Activated T-cell treated with anti-CD3 and anti-CD28 coated beads for 48 hours (primary cell): Measurements from ENCODE around the gene MPZL3.
"Not testable (repeated sequence)": the region's sequence is repeated elsewhere in the genome, so short reads cannot be mapped to it uniquely, and the experiment has no call there.

Experiments
- DNase-seq: peaks from one replicate; pipeline ENCODE4 v3.0.0-alpha.2; 2020; ENCODE audit warnings: low read depth

MPZL3 gene

DNA sequence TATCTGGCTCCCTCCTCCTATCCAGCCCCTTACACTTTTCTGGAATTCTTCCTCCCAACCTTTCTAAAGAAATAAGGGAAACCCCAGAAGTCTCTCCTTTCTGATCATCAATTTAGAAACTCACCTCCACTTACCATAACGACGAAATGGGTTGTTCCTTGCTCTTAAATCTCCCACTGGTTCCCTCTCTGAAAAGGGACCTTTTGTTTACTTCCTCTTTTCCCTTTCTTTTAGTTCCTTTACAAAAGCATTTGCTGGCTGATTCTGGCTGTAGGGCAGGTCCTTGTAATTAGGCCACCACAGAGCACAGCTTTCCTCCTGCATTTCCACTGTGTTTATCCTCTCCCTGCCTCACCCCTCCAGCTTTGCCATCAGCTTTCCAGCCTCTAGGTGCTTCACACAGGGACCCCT is 39.4 kb downstream of the MPZL3 start:
- no peak for DNase-seq

DNA sequence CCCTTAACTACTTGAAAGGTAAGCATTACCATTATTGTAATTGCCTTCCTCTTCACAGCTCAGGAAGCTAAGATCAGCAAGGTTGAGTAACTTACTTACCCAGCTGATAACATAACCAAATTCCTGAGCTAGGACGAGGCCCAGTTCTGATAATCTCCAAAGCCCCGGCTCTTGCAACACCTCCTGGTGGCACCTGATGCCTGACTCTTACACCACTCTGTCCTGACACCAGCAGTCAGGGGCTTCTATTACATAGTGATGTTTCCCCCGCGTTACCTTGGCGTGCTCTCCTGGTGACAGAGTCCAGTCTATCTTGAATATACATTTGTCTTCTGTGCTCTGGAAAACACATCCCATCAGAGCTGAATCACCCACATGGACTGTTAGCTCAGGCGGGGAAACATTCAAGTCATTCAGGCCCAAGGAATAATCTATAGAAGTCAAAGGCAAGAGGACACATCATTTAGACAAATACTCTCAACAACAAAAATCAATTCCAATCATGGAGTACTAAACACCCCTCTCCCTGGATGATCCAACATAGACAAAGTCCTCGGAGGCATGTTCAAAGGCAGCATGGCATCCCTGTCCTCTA is 39.9 kb downstream of the MPZL3 start:
- DNase-seq: no peak

- DNase-seq: no peak
These were observed 41.2 kb downstream of the MPZL3 start for GRCh38 chr11:118211006-118211405.

- DNase-seq: no peak
These were observed 41.8 kb downstream of the MPZL3 start for GRCh38 chr11:118210323-118210722.

GRCh38 chr11:118209033-118209432 is 43.1 kb downstream of the MPZL3 start:
- DNase-seq: no peak

DNA sequence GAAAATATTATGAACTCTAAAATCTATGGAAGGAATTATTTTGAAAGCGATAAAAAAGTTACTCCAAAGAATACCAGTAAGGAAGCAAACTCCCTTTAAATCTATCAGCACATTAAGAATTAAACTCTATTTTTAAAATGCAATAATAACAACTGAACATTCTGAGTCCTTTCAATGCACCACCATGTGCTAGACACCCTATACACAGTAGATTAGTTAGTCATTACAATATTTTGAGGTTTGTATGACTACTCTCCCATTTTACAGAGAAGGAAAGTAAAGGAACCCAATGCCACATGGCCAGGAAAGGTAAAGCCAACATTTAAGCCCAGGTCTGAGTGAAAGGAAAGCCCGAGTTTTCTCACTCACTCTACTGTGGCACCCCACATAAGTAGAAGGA is 45.1 kb downstream of the MPZL3 start:
- DNase-seq: no peak

GRCh38 chr11:118206391-118207031 is 45.7 kb downstream of the MPZL3 start:
- no peak for DNase-seq

- DNase-seq: no peak
These were observed 46.4 kb downstream of the MPZL3 start for GRCh38 chr11:118205606-118206378.

DNA sequence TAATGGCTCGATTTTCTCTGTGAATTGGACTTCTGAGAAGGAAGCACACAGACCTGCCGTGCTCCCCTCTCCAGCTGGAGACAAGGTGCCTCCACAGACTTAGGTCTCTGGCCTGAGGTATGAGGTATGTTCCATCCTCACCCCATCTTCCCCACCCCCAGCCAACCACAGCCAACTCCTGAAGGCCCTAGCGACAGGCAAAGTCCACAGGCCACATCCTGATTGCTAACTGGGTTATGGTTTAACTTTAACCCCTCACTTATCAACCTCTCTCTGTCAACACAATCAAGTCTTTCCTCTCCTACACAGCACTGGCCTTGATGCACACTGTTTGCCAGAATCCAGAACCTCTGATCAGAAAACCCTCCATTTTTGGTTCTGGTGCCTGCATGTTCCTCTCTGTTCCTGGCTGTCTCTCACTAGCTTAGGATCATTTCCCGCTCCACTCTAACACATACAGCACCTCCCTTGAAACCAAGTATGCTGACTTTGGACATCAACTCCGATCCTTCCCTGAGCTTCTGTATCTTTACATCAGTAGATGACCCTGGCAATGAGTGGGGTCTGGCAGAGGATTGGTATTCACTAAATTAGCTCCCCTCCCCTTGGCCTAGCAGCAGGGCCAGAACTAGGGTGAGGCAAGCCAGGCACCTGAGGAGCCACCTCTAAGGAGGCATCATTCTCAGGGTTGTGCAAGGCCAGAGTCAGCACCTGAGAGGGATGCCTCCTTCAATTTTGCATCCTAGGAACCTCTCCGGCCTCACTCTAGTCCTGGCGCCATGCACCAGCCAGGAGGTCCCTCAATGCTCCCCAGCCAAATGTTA is 49.4 kb downstream of the MPZL3 start:
- DNase-seq: peak; percentile 56

DNA sequence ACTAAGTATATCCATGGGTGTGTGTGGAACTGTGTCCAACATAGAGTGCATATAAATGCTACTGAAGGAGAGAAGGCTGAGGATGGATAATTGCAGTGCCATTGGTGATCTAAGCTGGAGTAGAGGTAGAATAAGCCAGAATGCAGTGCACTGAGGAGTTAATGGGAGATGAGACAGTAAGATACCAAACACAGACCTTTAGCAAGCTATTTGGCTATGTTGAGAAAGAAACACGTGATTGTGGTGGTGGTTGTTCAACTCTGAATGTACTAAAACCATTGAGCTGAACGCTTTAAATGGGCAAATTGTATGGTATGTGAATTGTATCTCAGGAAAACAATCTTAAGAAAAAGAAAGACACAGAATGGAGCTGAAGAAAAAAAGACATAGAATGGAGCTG is 50.2 kb downstream of the MPZL3 start:
- DNase-seq: no peak

- DNase-seq: no peak
These were observed 51.1 kb downstream of the MPZL3 start for GRCh38 chr11:118200901-118201680.

DNA sequence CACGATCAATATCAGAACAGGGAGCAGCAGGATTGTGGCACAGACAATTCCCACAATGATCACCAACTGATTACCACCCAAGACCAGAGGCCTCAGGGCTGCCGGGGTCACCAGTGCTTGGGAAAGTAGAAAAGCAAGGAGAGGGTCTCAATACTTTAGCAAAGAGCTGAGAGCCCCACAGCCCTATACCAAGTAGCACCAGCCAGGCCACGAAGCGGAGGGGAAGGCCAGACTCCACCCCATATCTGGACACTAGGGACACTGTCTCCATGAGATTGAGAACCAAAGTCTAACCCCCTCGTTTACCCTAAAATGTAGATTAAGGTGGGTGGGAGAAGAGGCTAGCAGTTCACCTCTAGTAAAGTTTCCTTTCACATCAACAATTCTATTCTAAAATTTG is 51.7 kb downstream of the MPZL3 start:
- no peak for DNase-seq

GRCh38 chr11:118199135-118199534 is 53.0 kb downstream of the MPZL3 start:
- DNase-seq: no peak

- peak; percentile 82 for DNase-seq
These were observed 53.8 kb downstream of the MPZL3 start for GRCh38 chr11:118198370-118198769.

GRCh38 chr11:118194835-118195627 is 57.1 kb downstream of the MPZL3 start:
- DNase-seq: no peak

DNA sequence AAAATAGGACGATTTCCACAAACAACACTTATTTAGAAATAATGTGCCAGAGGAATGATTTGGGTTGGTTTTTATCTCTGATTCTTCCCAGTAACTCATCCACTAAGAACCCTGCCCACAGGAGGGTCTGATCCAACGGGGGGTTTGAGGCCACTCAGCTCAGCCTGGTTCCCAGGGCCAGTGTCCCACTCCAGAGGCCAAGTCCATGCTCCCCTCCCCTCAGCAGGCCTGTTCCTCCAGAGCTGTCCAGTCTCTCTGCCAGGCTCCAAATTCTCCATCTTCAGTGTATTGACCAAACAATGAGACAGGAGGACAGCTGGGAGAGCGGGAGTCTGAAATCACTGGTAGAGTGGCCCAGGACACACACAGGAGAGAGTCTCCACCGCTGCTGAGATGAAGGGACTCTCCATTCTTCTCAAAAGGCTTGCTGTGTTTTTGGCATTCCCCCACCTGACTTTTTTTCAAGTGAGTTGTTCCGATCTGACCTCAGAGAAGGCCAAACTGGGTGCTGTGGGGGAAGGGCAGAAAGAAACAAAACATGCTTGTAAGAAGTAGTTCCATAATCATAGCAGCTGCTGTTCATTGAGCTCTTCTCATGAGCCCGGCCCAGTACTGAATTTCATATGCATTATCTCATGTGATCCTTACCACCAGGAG is 58.1 kb downstream of the MPZL3 start:
- DNase-seq: no peak

DNA sequence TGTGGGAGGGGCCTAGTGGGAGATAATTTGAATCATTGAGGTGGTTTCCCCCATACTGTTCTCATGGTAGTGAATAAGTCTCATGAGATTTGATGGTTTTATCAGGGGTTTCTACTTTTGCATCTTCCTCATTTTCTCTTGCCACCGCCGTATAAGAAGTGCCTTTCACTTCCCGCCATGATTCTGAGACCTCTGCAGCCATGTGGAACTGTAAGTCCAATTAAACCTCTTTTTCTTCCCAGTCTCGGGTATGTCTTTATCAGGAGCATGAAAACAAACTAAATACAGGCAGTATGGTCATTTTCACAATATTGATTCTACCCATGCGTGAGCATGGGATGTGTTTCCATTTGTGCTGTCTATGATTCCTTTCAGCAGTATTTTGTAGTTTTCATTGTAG is 59.3 kb downstream of the MPZL3 start:
- DNase-seq: not testable (repeated sequence)

DNA sequence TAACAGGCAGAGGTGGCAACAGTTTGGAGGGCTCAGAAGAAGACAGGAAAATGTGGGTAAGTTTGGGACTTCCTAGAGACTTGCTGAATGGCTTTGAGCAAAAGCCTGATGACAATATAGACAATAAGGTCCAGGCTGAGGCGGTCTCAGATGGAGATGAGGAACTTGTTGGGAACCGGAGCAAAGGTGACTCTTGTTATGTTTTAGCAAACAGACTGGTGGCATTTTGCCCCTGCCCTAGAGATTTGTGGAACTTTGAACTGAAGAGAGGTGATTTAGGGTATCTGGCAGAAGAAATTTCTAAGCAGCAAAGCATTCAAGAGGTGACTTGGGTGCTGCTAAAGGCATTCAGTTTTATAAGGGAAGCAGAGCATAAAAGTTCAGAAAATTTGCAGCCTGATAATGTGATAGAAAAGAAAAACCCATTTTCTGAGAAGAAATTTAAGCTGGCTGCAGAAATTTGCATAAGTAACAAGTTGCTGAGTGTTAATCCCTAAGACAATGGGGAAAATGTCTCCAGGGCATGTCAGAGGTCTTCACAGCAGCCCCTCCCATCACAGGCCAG is 61.1 kb downstream of the MPZL3 start:
- DNase-seq: not testable (repeated sequence)

DNA sequence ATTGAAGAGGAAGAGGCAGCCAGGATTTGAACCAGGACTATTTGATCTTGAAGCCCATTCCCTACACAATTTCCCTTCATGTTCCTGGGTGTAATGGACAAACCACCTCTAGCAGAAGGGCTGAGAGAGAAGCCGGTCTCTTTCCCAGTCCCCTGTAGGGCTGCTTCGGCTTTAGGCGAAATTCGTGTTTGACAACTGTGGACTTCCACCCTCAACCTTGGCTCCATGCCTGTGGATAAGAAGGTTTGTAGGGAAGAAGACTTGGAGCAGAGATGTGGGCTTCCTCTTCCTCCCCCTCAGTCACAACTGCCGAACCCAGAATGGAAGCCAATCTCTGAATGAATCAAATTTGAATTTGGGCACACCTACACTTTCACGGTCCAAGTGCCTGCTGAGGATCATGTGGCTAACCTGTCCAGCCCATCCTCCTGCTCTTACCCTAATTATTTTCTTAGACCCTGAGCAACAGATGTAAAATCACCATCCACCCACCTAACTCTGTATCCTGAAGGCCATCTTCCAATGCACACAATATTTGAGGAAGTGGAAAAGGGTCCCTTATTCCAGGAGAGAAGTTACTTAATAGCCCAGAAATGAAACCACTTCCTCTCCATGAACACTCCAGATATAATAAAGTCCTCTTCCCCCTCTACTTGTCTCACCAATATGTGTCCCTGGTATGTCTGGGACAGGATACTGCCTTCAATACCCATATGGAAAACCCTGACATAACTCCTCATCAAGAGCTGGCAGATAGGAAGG is 65.6 kb downstream of the MPZL3 start:
- DNase-seq: no peak
